GM18517 (cell line): ENCODE data around the gene ARID5B.
A peak's percentile ranks its signal among the peaks of the same experiment; 100 is the strongest.

ENCODE experiments used
- ATAC-seq: cut with Tn5 transposase; IDR thresholded peaks from one replicate; pipeline ENCODE4 v1.9.1; 2021; ENCODE audit warnings: mild to moderate bottlenecking, moderate library complexity; ENCODE audit not compliant: unreplicated experiment

ARID5B gene

DNA sequence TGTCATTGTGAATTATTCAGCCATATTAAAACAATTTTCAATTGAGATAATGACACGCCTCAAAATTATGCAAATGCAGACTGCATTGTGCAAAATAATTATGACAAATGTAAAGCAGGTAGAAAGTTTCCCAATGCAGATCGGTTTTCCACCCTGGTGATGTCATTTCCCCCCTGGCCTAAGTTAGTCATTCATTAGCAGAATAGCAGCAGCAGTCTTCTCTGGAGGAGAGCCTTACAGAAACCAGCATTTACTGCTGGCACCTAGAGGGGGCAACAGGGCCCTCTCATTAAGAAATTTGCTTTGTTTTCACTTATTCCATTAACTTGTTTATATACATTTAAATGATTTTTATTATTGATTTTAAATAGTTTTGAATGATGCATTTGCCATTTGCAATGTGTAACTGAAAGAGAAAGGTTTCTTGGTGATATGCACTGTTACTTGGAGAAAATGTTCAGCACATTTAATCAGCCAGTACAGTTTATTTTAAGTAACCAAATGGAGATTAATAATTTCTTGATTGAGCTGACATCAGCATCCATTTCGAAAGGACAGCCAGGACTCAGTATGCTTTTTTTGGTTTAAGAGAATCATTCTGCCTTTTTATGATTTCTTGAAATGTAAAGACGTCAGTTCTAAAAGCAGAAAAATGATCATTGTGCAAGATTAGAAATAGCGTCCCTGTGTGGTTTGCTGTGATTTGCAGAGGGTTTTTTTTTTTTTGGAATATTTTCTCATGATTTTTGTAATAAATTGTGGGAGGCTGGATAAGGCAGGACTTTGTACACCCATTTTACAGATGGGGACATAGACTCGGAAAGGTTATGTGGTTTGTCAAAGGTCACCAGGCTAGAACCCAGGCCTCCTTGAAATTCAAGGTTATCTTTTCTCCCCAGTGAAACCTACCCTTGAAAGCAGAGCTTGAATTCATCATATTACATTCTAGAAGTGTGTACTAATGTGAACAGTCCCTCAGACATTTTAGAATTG, 3.5 kb downstream of the ARID5B start:
- ATAC-seq: peak; percentile 47

DNA sequence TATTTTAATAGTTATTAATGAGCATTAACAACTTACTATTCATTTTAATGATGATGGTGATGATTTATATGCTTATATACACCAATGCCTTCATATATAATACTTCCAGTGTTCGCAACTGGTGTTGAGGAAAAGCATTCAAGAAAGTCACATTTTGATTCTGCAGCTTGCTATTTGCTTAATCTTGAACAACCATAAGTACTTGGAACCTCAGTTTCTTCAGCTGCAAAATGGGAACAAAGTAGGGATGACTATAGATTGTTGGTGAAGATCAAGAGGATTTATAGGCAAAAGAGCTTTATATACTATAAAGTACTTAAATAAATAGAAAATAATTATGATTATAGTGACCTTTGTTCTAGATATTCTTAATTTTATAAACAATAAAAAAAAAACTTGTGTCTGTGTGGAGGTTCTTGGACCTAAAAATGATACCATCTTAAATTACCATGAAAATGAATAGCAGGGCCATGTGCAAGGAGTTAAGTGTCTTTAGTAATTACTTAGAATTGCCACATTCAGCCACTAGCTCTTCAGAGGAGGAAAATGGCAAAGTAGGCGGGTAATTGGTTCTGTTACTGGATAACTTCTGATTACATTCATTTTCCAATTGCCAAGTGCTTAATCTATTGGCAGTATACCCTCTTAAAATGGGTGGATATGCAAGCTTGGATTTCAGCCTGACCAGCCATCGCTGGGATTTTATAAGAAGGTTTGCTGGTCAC, 4.5 kb downstream of the ARID5B start:
- no peak for ATAC-seq

GRCh38 chr10:61906562-61906901, 5.0 kb downstream of the ARID5B start:
- ATAC-seq: no peak

DNA sequence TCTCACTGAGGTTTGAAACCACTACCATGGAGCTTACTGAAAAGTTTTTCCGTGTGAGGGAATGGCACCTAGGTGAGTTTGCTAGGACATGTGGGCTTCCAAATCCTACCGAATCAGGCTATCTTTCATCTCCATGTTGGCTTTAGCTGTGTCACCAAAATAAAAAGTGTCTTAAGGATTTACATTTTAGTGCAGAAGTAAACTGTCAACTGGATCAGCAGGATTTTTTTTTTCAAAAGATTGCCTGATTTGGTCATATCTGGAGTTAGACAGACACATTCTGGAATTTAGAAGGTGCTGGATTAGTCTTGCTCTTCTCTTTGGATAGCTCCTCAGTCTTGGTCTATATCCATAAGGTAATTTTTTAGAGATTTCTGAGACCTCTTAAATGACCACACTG, 5.5 kb downstream of the ARID5B start:
- ATAC-seq: no peak

GRCh38 chr10:61907587-61907986, 6.1 kb downstream of the ARID5B start:
- ATAC-seq: no peak

- no peak for ATAC-seq
Observed at GRCh38 chr10:61910226-61910805, 8.8 kb downstream of the ARID5B start.

DNA sequence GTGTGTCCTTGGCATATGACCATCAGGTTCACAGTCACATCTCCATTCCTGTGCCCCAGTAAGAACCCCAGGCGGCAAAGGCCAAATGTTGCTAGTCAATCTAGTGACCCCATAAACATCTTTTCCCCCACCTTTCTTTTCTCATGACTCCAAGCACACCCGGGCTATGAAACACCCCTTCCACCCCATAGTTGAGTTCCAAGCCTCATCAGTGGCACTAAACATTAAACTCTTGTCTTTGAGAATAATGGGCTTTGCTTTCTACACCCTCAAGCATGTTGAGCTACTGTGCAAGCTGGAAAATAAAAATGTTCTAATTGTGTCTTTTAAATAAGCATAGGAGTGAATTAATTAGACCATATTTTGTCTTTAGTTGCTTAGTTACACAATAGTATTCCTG, 9.4 kb downstream of the ARID5B start:
- ATAC-seq: no peak

- ATAC-seq: no peak
Observed at GRCh38 chr10:61911425-61911824, 9.9 kb downstream of the ARID5B start.

GRCh38 chr10:61912981-61913380, 11.5 kb downstream of the ARID5B start:
- no peak for ATAC-seq

GRCh38 chr10:61918140-61918539, 16.6 kb downstream of the ARID5B start:
- no peak for ATAC-seq

DNA sequence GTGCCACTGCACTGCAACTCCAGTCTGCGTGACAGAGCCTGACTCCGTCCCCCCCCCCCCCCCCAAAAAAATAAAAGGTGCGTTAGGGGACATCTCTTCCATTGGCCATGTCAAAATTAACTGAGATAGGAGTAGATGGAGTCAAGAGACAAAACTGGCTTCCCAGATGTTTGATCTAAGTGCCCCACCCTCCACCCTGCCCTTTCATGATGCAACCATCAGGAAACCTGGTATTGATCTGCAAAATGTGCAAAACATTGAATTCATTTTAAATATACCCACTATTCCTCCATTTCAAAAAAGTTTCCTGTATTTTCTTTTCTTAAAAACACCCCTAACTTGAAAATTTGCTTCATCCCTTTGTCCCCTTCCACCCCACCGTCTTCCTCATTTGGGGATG, 17.5 kb downstream of the ARID5B start:
- ATAC-seq: no peak

GRCh38 chr10:61919646-61920215, 18.2 kb downstream of the ARID5B start:
- no peak for ATAC-seq

- no peak for ATAC-seq
Observed at GRCh38 chr10:61921143-61921542, 19.6 kb downstream of the ARID5B start.

GRCh38 chr10:61923210-61923949, 21.9 kb downstream of the ARID5B start:
- no peak for ATAC-seq

GRCh38 chr10:61923950-61924274, 22.4 kb downstream of the ARID5B start:
- ATAC-seq: no peak

DNA sequence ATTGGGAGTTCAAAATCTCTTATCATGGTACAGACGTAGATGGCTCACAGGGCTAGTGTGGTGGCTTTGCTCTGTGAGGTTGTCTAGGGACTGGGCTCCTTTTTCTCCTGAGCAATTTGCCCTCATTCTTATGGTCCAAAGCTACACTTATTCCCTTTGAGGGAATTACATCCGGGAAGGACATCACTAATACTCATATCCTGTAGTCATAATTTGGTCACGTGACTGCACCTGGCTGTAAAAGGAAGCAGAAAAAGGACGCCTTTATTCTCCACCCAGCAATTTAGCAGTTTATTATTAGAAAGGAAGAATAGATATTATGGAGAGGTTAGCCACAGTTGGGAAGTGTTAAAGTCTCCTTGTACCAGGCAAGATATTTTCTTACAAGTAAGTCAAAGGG, 28.1 kb downstream of the ARID5B start:
- no peak for ATAC-seq

DNA sequence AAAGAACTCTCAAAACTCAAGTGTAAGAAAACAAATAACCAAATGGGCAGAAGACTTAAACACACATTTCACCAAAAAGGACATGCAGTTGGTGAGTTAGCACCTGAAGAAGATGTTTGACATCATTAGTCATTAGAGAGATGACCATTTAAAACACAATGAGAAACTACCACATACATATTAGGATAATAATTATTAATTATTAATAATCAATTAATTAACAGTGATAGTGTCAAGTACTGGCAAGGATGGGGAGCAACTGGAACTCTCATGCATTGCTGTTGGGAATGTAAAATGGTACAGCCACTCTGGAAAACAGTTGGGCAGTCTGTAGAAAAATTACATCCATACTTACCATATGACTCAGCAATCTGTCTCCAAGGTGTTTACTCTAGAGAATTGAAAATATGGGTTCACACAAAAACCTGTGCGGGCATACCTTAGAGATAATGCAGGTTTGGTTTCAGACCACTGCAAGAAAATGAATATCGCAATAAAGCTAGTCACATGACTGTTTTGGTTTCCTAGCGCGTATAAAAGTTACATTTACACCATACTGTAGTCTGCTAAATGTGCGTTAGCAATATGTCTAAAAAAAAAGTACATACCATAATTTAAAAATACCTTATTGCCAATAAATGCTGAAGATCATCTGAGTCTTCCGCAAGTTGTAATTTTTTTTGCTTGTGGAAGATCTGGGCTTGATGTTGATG, 30.3 kb downstream of the ARID5B start:
- no peak for ATAC-seq

DNA sequence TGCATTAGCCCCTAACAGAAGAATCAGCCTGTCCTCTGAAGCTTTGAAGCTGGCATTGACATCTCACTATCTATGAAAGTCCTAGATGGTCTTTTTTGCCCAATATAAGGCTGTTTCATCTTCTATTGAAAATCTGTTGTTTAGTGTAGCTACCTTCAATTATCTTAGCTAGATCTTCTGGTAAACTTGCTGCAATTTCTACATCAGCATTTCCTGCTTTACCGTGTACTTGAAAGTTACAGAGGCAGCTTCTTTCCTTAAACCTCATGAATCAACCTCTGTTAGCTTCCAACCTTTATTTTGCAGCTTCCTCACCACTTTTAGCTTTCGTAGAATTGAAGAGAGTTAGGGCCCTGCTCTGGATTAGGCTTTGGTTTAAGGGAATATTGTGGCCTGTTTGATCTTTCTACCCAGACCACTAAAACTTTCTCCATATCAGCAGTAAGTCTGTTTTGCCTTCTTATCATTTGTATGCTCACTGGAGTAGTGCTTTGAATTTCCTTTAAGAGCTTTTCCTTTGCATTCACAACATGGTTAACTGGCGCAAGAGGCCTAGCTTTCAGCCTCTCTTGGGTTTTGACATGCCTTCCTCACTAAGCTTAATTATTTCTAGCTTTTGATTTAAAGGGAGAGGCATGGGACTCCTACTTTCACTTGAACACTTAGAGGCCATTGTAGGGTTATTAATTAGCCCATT, 32.5 kb downstream of the ARID5B start:
- ATAC-seq: no peak

DNA sequence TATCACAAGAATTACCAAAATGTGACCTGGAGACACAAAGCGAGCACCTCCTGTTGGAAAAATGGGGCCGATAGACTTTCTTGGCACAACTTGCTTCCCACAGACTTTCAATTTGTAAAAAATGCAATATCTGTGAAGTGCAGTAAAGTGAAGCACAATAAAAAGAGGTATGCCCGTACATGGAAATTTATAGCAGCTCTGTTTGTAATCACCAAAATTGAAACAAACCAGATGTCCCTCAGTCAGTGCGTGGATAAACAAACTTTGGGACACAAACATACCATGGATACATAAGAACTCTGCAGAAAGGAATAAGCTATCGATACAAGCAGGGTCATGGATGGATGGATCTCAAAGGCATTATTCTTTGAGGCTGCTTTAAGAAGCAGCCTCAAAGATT, 33.6 kb downstream of the ARID5B start:
- ATAC-seq: no peak

GRCh38 chr10:61936770-61937169, 35.3 kb downstream of the ARID5B start:
- no peak for ATAC-seq
